VCaP (cell line): ENCODE measurements around the gene C19orf12.

Experiments used
- H3K27ac ChIP-seq: fragments of 450-650 bp; 2 replicates; pipeline ENCODE4 v1.5.1; 2017
- CTCF ChIP-seq: fragments of 450-650 bp; conservative IDR thresholded peaks from 2 replicates; pipeline ENCODE4 v1.5.1; 2017; ENCODE audit warnings: mild to moderate bottlenecking, moderate library complexity

The C19orf12 gene

DNA sequence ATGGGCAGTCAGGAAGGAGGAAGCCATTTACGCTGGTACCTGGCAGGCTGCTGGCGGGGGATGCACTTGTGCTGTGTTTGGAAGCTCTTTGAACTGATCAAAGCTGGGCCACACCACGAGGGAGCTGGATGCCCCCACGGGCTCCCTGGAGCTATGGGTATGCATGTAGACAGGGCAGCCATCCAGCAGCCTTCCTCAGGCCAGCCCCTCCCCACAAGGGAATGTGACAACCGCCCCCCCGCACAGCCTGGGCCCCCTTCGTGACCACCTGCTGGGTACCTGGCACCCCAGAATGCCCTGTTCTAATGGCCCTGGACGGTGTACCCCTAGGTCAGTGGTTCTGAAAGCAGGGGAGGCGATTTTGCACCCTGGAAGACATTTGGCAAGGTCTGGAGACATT is 42.5 kb upstream of the C19orf12 start:
- no peak for TF ChIP-seq CTCF
- H3K27ac ChIP-seq = no peak overlapping the region

GRCh38 chr19:29753934-29754305 is 38.9 kb upstream of the C19orf12 start:
- no peak for TF ChIP-seq CTCF
- no peak overlapping the region for H3K27ac ChIP-seq

DNA sequence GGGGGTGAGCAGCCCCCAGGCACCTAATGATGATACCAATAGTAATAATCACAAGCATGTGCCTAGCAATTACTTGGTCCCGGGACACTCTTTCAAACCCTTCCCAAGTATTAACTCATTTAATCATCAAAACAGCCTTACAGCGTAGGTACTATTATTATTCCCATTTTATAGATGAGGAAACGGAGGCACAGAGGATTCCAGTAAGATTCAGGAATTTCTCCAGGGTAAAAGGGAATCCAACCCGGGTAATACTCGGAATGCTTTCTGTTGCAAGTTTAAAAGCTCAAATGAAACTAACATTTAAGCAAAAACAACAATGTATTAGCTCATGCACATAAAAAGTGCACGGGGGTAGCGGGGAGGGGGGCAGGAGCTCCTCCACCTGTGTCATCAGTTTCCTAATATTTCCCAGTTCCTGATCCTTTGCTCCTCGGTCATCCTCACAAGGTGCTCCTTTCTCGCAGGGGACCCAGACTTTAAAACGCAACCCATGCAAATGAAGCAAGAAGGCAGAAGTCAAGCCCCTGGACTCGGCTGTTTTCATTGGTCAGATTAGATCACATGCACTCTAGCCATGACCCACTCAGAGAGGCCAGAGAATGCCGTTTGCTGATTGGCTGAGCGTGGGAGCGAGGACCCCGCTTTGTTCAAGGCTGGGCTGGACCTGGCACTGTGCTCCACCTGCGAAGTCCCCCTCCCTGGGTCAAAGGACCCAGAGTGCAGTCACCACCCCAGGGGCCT is 38.3 kb upstream of the C19orf12 start:
- no peak for TF ChIP-seq CTCF
- no peak overlapping the region for H3K27ac ChIP-seq

GRCh38 chr19:29752450-29753025 is 37.5 kb upstream of the C19orf12 start:
- no peak overlapping the region for H3K27ac ChIP-seq
- no peak for TF ChIP-seq CTCF

DNA sequence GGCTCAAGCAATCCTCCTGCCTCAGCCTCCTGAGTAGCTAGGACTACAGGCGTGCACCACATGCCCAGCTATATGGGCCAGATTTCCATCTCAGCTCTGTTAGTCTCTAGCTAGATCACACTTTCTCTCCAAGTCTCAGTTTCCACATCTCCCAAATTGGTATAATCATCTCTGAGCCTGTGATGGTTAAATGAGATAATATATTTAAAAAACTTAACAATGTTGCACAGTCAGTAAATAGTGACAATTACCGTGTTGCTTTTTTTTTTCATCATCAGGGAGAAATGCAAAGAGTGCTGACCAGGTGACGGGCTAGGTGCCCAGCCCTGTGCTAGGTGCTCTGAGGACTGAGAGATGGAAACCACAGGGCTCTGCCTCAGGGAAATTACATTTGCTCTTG is 36.9 kb upstream of the C19orf12 start:
- no peak for TF ChIP-seq CTCF
- no peak overlapping the region for H3K27ac ChIP-seq

GRCh38 chr19:29750001-29750400 is 34.9 kb upstream of the C19orf12 start:
- no peak overlapping the region for H3K27ac ChIP-seq
- no peak for TF ChIP-seq CTCF

GRCh38 chr19:29748996-29749849 is 34.2 kb upstream of the C19orf12 start:
- TF ChIP-seq CTCF = no peak
- no peak overlapping the region for H3K27ac ChIP-seq
